ENCODE data around the gene LARGE2.

DNA sequence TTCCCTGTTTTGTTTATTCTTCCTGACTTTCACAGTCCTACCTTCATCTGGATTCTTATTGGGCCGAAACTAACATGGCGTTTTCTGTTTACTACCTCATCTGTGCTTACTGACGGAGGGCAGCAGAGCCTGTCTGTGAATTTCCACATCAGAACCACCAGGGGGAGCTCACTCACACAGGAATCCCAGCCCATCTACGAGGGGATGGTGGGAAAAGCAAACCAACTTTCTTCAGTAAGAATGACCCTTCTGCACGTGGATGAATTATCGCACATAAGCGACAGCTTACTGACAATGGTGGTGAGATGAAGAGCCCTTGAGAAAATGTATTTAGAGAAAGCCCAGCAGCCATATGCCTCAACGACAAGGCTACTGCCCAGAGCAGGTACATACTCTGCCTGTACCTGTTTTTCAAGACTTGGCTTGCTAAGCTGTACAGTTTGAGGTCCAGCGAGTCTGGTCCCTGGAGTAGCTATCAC is 42.5 kb downstream of the LARGE2 start:
- TF ChIP-seq ZNF773 (CRISPR knock-in tag; IDR thresholded peaks at IDR 0.05; ENCODE audit: borderline replicate concordance) (no peak), CBFB (CRISPR knock-in tag; IDR thresholded peaks at IDR 0.05) (no peak), POLR2A (IDR thresholded peaks at IDR 0.05; ENCODE audit: insufficient read depth in 1 of 2, low read depth in 2 of 2, low read length in 2 of 2) (no peak), REL (CRISPR knock-in tag; conservative IDR thresholded peaks at IDR 0.05) (no peak)
- TF ChIP-seq, protein P1, sequence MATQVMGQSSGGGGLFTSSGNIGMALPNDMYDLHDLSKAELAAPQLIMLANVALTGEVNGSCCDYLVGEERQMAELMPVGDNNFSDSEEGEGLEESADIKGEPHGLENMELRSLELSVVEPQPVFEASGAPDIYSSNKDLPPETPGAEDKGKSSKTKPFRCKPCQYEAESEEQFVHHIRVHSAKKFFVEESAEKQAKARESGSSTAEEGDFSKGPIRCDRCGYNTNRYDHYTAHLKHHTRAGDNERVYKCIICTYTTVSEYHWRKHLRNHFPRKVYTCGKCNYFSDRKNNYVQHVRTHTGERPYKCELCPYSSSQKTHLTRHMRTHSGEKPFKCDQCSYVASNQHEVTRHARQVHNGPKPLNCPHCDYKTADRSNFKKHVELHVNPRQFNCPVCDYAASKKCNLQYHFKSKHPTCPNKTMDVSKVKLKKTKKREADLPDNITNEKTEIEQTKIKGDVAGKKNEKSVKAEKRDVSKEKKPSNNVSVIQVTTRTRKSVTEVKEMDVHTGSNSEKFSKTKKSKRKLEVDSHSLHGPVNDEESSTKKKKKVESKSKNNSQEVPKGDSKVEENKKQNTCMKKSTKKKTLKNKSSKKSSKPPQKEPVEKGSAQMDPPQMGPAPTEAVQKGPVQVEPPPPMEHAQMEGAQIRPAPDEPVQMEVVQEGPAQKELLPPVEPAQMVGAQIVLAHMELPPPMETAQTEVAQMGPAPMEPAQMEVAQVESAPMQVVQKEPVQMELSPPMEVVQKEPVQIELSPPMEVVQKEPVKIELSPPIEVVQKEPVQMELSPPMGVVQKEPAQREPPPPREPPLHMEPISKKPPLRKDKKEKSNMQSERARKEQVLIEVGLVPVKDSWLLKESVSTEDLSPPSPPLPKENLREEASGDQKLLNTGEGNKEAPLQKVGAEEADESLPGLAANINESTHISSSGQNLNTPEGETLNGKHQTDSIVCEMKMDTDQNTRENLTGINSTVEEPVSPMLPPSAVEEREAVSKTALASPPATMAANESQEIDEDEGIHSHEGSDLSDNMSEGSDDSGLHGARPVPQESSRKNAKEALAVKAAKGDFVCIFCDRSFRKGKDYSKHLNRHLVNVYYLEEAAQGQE (IDR thresholded peaks at IDR 0.05; ENCODE audit: borderline replicate concordance in 1 of 2, low read depth in 1 of 2, low read length in 2 of 2) = no peak
- TF ChIP-seq, protein P2, sequence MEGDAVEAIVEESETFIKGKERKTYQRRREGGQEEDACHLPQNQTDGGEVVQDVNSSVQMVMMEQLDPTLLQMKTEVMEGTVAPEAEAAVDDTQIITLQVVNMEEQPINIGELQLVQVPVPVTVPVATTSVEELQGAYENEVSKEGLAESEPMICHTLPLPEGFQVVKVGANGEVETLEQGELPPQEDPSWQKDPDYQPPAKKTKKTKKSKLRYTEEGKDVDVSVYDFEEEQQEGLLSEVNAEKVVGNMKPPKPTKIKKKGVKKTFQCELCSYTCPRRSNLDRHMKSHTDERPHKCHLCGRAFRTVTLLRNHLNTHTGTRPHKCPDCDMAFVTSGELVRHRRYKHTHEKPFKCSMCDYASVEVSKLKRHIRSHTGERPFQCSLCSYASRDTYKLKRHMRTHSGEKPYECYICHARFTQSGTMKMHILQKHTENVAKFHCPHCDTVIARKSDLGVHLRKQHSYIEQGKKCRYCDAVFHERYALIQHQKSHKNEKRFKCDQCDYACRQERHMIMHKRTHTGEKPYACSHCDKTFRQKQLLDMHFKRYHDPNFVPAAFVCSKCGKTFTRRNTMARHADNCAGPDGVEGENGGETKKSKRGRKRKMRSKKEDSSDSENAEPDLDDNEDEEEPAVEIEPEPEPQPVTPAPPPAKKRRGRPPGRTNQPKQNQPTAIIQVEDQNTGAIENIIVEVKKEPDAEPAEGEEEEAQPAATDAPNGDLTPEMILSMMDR (CRISPR knock-in tag; IDR thresholded peaks at IDR 0.05) = peak; percentile 88
- TF ChIP-seq, protein P3, sequence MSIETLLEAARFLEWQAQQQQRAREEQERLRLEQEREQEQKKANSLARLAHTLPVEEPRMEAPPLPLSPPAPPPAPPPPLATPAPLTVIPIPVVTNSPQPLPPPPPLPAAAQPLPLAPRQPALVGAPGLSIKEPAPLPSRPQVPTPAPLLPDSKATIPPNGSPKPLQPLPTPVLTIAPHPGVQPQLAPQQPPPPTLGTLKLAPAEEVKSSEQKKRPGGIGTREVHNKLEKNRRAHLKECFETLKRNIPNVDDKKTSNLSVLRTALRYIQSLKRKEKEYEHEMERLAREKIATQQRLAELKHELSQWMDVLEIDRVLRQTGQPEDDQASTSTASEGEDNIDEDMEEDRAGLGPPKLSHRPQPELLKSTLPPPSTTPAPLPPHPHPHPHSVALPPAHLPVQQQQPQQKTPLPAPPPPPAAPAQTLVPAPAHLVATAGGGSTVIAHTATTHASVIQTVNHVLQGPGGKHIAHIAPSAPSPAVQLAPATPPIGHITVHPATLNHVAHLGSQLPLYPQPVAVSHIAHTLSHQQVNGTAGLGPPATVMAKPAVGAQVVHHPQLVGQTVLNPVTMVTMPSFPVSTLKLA (IDR thresholded peaks at IDR 0.05) = no peak

Data from HepG2 (cell line).